Measurements from ENCODE around the gene NPTX1.

Gene NPTX1

GRCh38 chr17:80424261-80424660 lies 52.1 kb downstream of the NPTX1 start:
- H3K4me3 ChIP-seq (ENCODE audit: low read depth, low read length), result no peak overlapping the region
- no peak for DNase-seq (ENCODE audit: low read depth)
- TF ChIP-seq CTCF (IDR thresholded peaks at IDR 0.05; ENCODE audit: insufficient read depth, low read depth, low read length, missing control alignments), result no peak

GRCh38 chr17:80423536-80424225 lies 52.7 kb downstream of the NPTX1 start:
- no peak overlapping the region for H3K4me3 ChIP-seq (ENCODE audit: low read depth, low read length)
- DNase-seq (ENCODE audit: low read depth), result no peak
- no peak for TF ChIP-seq CTCF (IDR thresholded peaks at IDR 0.05; ENCODE audit: insufficient read depth, low read depth, low read length, missing control alignments)

GRCh38 chr17:80422981-80423380 lies 53.4 kb downstream of the NPTX1 start:
- no peak for TF ChIP-seq CTCF (IDR thresholded peaks at IDR 0.05; ENCODE audit: insufficient read depth, low read depth, low read length, missing control alignments)
- H3K4me3 ChIP-seq (ENCODE audit: low read depth, low read length), result no peak overlapping the region
- DNase-seq (ENCODE audit: low read depth), result no peak

GRCh38 chr17:80422276-80422675 lies 54.1 kb downstream of the NPTX1 start:
- no peak for DNase-seq (ENCODE audit: low read depth)
- TF ChIP-seq CTCF (IDR thresholded peaks at IDR 0.05; ENCODE audit: insufficient read depth, low read depth, low read length, missing control alignments), result no peak
- H3K4me3 ChIP-seq (ENCODE audit: low read depth, low read length), result no peak overlapping the region

- no peak for DNase-seq (ENCODE audit: low read depth)
- H3K4me3 ChIP-seq (ENCODE audit: low read depth, low read length), result no peak overlapping the region
- no peak for TF ChIP-seq CTCF (IDR thresholded peaks at IDR 0.05; ENCODE audit: insufficient read depth, low read depth, low read length, missing control alignments)
Observed at GRCh38 chr17:80421381-80422090, 54.9 kb downstream of the NPTX1 start.

GRCh38 chr17:80419255-80419654 lies 57.2 kb downstream of the NPTX1 start:
- no peak for TF ChIP-seq CTCF (IDR thresholded peaks at IDR 0.05; ENCODE audit: insufficient read depth, low read depth, low read length, missing control alignments)
- no peak overlapping the region for H3K4me3 ChIP-seq (ENCODE audit: low read depth, low read length)
- no peak for DNase-seq (ENCODE audit: low read depth)
